ENCODE measurements around the gene PTTG1.
A peak's percentile ranks its signal among the peaks of the same experiment; 100 is the strongest.

DNA sequence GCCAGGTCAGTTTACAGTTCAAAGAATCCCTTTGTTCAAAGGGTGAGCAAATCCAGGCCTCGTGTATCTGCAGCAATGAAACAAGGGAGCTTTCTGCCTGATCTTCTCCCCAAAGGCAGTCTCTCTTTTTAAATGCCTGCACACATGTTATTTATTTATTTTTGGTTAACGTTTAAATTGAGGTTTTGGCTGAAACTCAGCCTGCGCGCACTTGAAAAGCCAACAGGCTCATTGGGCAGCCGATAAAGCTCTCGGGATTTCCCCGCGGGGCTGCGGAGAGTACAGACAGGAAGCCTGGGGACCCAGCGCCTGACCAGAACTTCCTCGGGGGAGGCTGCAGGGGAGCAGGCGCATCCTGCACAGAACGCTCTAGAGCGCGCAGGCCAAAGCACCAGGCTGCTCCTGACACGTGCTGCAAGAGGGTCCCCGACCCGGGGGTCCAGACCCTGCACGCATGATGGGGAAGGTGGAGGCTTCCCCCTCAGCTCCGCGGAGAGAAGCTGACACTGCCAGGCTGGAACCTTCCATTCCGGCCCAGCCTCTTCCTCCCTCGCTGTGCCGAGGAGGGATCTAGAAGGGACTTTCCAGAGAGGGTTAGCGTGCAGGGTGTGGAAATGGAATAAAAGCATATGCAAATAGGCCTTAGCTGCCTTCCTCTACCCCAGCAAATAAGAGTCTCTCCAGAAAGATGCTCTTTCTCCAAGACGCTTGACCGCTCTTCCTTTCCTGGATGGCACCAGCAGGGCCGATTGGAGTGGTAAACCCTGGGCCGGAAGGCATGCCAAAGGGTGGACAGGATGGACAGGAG, 46.1 kb downstream of the PTTG1 start:
- TF ChIP-seq MAX (IDR thresholded peaks at IDR 0.05; ENCODE audit: low read depth, low read length) (peak; percentile 91), CTCF (IDR thresholded peaks at IDR 0.05; ENCODE audit: low read depth, low read length) (no peak)

Data from NB4 (cell line).